GM08714 (cell line): Measurements from ENCODE around the gene YIPF1.
"Not testable (repeated sequence)": the region's sequence is repeated elsewhere in the genome, so short reads cannot be mapped to it uniquely, and the experiment has no call there.

Experiments
- H3K4me3 ChIP-seq: fragments of 200-500 bp; sonication (Bioruptor generic); 2 replicates; pipeline ENCODE4 v1.5.1; 2014; ENCODE audit warnings: mild to moderate bottlenecking, low read length, inconsistent platforms
- ZNF274 ChIP-seq: IDR thresholded peaks from 2 replicates; pipeline ENCODE4 v1.6.1; 2012; ENCODE audit warnings: mild to moderate bottlenecking, low read depth, low read length

Gene YIPF1

DNA sequence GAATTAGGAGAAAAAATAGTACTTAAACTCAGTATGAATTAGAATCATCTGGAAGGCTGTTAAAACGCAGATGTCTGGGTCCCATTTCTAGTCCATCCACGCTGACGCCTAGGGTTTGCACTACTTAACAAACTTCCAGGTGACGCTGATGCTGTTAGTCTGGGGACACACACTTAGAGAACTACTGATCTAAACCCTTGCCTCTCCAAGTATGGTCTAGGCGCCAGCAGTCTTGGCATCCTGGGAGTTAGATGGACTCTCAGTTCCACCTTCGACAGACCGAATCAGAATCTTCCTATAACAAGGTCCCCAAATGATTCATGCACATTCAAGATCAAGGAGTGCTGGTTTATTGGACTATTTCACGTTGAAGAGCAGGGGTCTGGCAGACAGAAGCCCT, 15.9 kb upstream of the YIPF1 start:
- TF ChIP-seq ZNF274: no peak
- H3K4me3 ChIP-seq: no peak overlapping the region

DNA sequence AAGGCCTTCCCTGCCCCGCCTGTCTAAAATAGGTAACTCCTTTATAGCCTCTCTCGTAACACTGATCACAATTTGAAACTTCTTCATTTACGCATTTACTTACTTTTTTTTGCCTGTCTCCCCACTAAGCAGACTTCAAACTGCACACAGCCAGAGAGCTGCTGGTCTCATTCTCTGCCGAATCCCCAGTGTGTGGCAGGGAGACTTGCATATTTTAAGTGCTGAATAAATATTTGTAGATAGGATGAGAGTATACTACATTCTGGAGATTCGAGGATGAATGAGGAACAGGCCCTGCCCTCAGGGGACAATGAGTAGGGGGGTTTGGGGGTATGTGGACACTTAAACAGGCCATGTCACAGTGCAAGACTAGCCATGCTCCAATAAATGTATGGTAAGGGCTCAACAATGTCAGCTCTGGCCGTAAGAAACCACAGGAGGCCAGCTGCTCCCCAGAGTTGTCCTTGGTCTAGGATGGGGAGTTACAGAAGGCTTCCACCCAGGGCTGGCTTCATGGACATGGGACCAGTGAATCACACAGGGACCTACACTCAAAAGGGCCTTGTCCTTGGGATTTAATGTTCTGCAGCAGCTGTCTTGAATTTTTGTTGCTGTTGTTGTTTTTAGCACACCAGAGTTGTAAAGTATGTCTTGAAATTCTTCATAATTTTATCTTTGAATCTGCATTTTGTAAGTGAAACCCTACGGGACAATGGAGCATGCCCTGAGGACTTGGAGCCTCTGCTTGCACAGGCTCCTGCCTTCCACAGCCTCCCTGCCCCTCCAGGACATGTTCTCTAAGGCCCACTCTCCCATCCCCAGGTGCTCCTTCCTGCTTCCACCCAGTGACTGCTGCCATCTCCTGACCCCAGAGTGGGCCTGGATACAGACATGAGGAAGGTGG, 12.9 kb upstream of the YIPF1 start:
- no peak for TF ChIP-seq ZNF274
- H3K4me3 ChIP-seq: no peak overlapping the region

DNA sequence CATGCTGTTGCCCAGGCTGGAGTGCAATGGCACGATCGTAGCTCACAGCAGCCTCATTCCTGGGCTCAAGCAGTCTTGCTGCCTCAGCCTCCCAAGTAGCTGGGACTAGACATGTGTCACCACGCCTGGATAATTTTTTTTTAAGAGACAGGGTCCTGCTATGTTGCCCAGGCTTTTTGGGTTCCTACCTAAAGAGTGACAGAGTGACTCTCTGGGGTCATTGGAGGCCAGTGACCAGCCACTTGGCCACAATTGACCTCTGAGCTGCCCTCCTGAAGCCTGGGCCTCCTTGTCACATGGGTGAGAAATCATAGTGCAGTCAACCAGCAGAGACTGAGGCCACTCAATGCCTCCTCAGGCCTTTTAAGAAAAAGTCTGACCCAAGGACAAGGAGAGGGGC, 10.1 kb upstream of the YIPF1 start:
- H3K4me3 ChIP-seq: no peak overlapping the region
- no peak for TF ChIP-seq ZNF274

DNA sequence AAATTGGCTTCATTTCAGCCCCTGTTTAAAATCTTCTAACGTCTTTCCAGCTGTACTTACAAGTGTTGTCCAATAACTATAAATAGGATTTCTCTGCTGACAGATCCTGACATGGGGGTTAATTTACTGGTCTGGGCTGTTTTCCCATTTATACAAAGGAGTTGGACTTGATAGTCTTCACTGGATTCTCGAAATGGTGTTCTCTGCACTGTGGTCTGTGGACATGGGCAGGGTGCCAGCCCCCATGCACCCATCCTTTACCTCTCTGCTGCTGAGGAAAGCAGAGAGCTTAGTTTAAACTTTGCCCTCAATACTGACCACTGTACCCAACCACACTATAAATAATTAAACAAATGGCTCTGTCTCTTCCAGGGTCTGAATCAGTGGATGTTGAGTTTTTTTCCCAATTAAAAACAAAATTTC, 9.6 kb upstream of the YIPF1 start:
- TF ChIP-seq ZNF274: no peak
- H3K4me3 ChIP-seq: no peak overlapping the region

DNA sequence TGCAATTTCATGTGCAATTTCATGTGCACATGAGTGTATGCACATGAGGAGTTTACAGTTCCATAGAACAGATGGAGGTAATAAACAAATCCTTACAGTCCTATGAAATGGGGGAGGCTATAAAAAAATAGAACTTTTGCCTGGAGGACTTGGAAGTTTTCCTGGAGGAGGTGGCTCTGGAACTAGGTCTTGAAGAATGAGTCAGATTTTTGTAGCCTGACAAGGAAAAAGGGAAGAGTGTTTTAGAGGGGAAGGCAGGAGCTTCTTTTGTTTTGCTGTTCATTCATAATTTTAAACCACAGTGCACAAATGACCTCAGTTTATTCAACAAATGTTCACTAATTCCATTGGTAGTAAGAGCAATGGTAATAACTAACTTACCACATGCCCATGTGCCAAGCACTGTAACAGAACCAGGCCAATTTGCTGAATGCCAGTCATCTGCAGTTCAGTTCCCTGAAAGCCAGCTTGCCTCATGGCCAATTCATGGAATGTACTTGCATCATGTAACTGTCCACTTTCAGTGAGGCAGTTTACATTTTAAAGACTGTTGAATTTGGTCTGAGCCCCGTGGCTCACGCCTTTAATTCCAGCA, 7.1 kb upstream of the YIPF1 start:
- H3K4me3 ChIP-seq: no peak overlapping the region

DNA sequence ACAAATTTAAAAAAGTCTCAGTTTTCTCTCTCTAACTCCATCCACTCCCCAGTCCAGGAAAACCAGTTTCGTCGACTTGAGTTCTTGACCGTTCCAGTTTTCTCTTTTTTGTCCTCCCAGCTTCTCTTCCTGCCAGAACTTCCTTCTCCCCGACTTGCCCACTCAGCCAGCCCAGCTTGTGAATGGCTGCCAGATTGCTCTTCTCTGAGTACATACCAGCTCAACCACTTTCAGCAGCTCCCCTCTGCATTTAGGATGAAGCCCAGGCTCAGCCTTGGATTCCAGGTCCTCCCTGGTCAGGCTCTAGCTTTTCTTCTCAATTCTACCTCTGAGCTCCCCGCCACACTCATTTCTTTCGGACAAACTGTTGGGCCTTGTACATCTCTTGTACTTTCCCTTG, 5.8 kb upstream of the YIPF1 start:
- no peak overlapping the region for H3K4me3 ChIP-seq
- no peak for TF ChIP-seq ZNF274

More for the DNA sequence above, 7.1 kb upstream of the YIPF1 start:
- TF ChIP-seq ZNF274: no peak

DNA sequence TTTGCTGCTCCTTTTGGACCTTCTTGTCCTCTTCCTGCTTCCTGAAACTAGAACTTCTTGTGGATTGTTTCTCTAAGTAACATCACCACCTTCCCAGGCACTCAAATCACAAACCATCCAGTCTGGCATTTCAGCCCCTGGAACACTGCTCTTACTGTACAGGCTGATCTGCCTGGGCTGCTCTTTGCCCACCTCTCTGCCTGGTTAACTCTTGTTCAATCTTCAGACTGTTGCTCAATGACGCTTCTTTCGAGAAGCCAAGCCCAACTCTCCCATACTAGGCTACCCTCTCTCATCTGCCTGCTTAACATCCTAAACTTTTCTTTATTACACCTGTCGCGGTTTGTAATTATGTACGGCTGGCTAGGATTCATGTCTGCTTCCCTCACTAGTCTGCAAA, 5.0 kb upstream of the YIPF1 start:
- no peak for TF ChIP-seq ZNF274
- H3K4me3 ChIP-seq: no peak overlapping the region

DNA sequence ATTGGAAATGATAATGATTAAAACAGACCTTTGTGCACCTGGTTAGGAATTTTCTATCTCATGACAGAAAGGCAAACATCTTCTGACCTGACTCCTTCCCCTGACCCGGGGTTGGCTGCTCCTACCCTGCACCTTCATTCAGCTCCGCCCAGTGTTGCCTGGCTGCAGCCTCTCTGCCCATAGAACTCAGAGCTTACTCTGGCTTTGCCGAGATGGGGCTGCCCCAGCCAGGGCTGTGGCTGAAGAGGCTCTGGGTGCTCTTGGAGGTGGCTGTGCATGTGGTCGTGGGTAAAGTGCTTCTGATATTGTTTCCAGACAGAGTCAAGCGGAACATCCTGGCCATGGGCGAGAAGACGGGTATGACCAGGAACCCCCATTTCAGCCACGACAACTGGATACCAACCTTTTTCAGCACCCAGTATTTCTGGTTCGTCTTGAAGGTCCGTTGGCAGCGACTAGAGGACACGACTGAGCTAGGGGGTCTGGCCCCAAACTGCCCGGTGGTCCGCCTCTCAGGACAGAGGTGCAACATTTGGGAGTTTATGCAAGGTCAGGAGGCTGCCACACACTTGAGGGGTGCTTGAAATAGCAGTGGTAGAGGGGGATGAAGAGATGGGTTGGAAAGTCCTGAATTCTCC, 4.5 kb upstream of the YIPF1 start, which contains the start of gene DIO1:
Gene DIO1, plus strand, starts transcription at position 189 of the 638 bp plus-strand sequence. Its CDS starts 24 bp downstream, at position 213.
- no peak for TF ChIP-seq ZNF274
- H3K4me3 ChIP-seq: no peak within 1 kb of the TSS

DNA sequence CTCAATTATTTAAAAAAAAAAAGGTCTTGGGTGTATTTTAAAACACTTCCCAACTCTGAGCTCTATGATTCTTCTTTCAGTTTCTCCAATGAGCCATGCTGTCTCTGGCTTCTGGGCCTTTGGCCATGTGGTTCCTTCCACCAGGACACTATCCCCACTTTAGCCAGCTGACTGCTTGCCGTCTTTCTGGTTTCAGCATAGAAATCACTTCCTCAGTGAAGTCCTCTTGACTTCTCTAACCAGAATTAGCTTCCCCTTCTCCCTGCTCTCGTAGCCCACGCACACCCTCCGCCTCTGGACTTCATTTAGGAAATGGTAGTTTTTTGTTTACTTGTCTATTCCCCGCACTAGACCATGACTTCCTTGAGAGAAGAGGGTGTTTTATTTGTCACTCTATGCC, 3.3 kb upstream of the YIPF1 start:
- no peak for TF ChIP-seq ZNF274
- no peak overlapping the region for H3K4me3 ChIP-seq

DNA sequence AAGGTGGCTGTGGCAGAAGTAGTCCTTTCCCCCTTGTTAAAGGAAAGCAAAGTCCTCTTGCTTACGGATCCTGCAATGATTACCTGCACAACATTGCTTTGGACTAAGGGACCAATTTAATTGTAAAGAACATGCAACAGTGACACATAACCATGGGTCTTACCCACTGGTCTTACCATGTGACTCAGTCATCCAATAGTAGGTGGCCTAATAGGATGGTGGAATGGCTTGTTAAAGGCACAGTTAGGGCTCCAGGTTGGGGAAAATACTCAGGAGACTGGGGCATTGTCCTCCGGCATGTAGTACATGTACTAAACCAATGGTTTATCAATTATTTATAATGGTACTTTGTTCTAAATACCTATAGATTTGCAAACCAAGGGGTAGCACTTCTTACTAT, 2.1 kb upstream of the YIPF1 start:
- H3K4me3 ChIP-seq: no peak overlapping the region
- no peak for TF ChIP-seq ZNF274

DNA sequence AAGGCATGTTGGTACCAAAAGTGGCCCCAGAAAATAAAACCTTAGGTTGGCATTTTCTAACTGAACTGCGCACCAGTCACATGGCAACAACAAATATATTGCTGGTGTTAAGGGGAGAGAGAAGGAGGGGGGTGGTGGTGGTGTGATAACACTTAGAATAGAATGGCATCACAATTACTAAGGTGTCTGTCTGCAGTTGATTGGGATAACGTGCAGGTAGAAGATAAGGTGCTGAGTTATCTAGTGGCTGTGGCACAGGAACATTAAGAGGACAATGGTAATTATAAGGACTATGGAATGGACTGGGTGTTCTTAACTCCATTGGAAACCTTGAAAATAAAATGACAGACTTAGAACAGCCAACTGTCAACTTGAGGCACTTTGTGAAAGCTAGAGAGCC, 1.4 kb upstream of the YIPF1 start:
- no peak for TF ChIP-seq ZNF274
- H3K4me3 ChIP-seq: no peak overlapping the region

DNA sequence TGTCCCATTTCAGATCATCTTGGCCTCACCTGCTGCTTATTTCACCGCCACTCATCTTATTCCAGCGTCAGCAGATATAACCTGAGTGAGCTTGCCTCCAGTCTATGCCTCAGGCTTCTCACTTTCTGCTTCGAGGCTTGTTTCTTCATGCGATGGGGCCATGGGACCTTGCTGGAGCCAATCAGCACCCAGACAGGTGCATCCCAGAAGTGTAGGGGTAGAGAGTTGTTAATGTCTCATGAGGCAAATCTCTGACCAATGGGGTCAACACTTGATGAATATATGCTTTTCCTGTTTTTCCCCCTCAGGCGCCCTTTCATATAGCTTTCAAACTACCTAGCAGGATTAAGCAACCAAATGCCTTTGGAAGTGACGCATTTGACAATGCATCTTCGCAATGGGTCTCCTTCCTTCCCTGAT, 935 bp upstream of the YIPF1 start:
- H3K4me3 ChIP-seq: peak overlapping the region; percentile 12; the same call in 1 of the 2 replicates
- no peak for TF ChIP-seq ZNF274

DNA sequence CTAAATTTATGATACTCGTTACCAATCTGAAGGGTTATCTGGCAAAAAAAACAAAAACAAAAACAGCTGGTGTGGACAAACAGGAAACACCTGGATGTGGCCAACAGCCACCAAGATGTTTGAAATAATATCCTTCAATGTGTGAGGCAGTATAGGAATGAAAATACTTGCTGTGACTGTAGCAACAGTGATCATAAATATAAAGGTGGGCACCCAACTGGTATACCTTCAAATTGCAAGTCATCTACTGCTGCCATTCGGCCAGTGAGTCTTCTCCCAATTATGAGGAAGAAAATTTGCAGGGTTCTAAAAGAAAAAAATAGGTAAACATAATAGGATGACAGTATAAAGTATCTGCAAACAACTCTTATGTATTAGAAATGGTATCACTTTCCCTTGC, 916 bp downstream of the YIPF1 start:
- no peak for TF ChIP-seq ZNF274
- H3K4me3 ChIP-seq: no peak overlapping the region; the same call in 1 of the 2 replicates

DNA sequence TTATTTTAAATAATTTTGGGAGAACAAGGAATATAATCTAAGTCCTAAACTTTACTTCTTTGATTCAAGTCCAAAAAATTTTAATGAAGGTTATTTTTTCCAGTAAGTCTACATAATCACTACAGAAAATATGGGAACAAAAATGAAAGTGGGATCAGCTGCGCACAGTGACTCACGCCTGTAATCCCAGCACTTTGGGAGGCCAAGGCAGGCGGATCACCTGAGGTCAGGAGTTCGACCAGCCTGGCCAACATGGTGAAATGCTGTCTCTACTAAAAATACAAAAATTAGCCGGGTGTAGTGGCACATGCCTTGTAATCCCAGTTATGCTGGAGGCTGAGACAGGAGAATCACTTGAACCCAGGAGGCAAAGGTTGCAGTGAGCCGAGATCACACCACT, 6.0 kb downstream of the YIPF1 start:
- not testable (repeated sequence) for H3K4me3 ChIP-seq

DNA sequence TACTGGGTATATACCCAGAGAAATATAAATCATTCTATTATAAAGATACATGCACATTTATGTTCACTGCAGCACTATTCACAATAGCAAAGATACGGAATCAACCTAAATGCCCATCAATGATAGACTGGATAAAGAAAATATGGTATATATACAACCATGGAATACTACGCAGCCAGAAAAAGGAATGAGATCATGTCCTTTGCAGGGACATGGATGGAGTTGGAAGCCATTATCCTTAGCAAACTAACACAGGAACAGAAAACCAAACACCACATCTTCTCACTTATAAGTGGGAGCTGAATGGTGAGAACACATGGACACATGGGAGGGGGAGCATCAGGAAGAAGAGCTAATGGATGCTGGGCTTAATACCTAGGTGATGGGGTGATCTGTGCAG, 7.7 kb downstream of the YIPF1 start:
- H3K4me3 ChIP-seq: not testable (repeated sequence)
